ENCODE data around the gene DNAH11.

DNAH11 gene

GRCh38 chr7:21618706-21619105, 75.9 kb downstream of the DNAH11 start:
- Mint-ChIP-seq H3K4me3 (no peak overlapping the region), H3K36me3 (ENCODE audit: low read depth) (no peaks in the 10 kb centered on the region), H3K9me3 (no peaks in the 10 kb centered on the region), H3K27me3 (no peaks in the 10 kb centered on the region), H3K27ac (no peak overlapping the region), H3K4me1 (no peaks in the 10 kb centered on the region)
- DNase-seq (no peak), ATAC-seq (no peak)

GRCh38 chr7:21620054-21620453, 77.2 kb downstream of the DNAH11 start:
- Mint-ChIP-seq H3K27ac (no peak overlapping the region), H3K9me3 (no peaks in the 10 kb centered on the region), H3K36me3 (ENCODE audit: low read depth) (no peaks in the 10 kb centered on the region), H3K27me3 (no peaks in the 10 kb centered on the region), H3K4me1 (no peaks in the 10 kb centered on the region), H3K4me3 (no peak overlapping the region)
- no peak for ATAC-seq
- DNase-seq: no peak

GRCh38 chr7:21624320-21624719, 81.5 kb downstream of the DNAH11 start:
- H3K9me3 Mint-ChIP-seq: peaks cover 7% of the 10 kb centered on the region
- no peak overlapping the region for H3K27ac Mint-ChIP-seq
- DNase-seq (no peak), ATAC-seq (no peak)
- H3K27me3 Mint-ChIP-seq: peaks cover 1% of the 10 kb centered on the region
- H3K4me1 Mint-ChIP-seq: no peaks in the 10 kb centered on the region
- no peaks in the 10 kb centered on the region for H3K36me3 Mint-ChIP-seq (ENCODE audit: low read depth)
- H3K4me3 Mint-ChIP-seq: no peak overlapping the region

- Mint-ChIP-seq H3K27ac (no peak overlapping the region), H3K4me1 (no peaks in the 10 kb centered on the region), H3K9me3 (peaks cover 8% of the 10 kb centered on the region), H3K4me3 (no peak overlapping the region), H3K27me3 (peaks cover 1% of the 10 kb centered on the region), H3K36me3 (ENCODE audit: low read depth) (no peaks in the 10 kb centered on the region)
- ATAC-seq (no peak), DNase-seq (no peak)
These were observed 93.9 kb downstream of the DNAH11 start for GRCh38 chr7:21636694-21637093.

- DNase-seq: no peak
- Mint-ChIP-seq H3K9me3 (no peaks in the 10 kb centered on the region), H3K27me3 (peaks cover 3% of the 10 kb centered on the region), H3K36me3 (ENCODE audit: low read depth) (no peaks in the 10 kb centered on the region), H3K27ac (no peak overlapping the region), H3K4me3 (no peak overlapping the region), H3K4me1 (no peaks in the 10 kb centered on the region)
- ATAC-seq: no peak
These were observed 96.5 kb downstream of the DNAH11 start for GRCh38 chr7:21639206-21639868.

GRCh38 chr7:21640105-21640504, 97.3 kb downstream of the DNAH11 start:
- H3K4me3 Mint-ChIP-seq: no peak overlapping the region
- H3K27ac Mint-ChIP-seq: no peak overlapping the region
- H3K27me3 Mint-ChIP-seq: peaks cover 3% of the 10 kb centered on the region
- H3K4me1 Mint-ChIP-seq: no peaks in the 10 kb centered on the region
- H3K9me3 Mint-ChIP-seq: no peaks in the 10 kb centered on the region
- no peaks in the 10 kb centered on the region for H3K36me3 Mint-ChIP-seq (ENCODE audit: low read depth)
- no peak for DNase-seq
- ATAC-seq: no peak

GRCh38 chr7:21641546-21641945, 98.7 kb downstream of the DNAH11 start:
- Mint-ChIP-seq H3K9me3 (no peaks in the 10 kb centered on the region), H3K4me3 (no peak overlapping the region), H3K36me3 (ENCODE audit: low read depth) (no peaks in the 10 kb centered on the region), H3K27me3 (peaks cover 3% of the 10 kb centered on the region), H3K4me1 (no peaks in the 10 kb centered on the region), H3K27ac (no peak overlapping the region)
- no peak for DNase-seq
- ATAC-seq: no peak

GRCh38 chr7:21642422-21642821, 99.6 kb downstream of the DNAH11 start:
- Mint-ChIP-seq H3K36me3 (ENCODE audit: low read depth) (no peaks in the 10 kb centered on the region), H3K4me1 (no peaks in the 10 kb centered on the region), H3K27ac (no peak overlapping the region), H3K4me3 (no peak overlapping the region), H3K27me3 (peaks cover 3% of the 10 kb centered on the region), H3K9me3 (peaks cover 5% of the 10 kb centered on the region)
- ATAC-seq: no peak
- DNase-seq: no peak

- Mint-ChIP-seq H3K36me3 (ENCODE audit: low read depth) (no peaks in the 10 kb centered on the region), H3K27me3 (no peaks in the 10 kb centered on the region), H3K27ac (no peak overlapping the region), H3K9me3 (peaks cover 5% of the 10 kb centered on the region), H3K4me1 (no peaks in the 10 kb centered on the region), H3K4me3 (no peak overlapping the region)
- ATAC-seq (no peak), DNase-seq (no peak)
These were observed 108.9 kb downstream of the DNAH11 start for GRCh38 chr7:21651697-21652096.

GRCh38 chr7:21653623-21654022, 110.8 kb downstream of the DNAH11 start:
- no peaks in the 10 kb centered on the region for H3K36me3 Mint-ChIP-seq (ENCODE audit: low read depth)
- no peak overlapping the region for H3K27ac Mint-ChIP-seq
- ATAC-seq (no peak), DNase-seq (no peak)
- H3K27me3 Mint-ChIP-seq: no peaks in the 10 kb centered on the region
- no peak overlapping the region for H3K4me3 Mint-ChIP-seq
- no peaks in the 10 kb centered on the region for H3K9me3 Mint-ChIP-seq
- no peaks in the 10 kb centered on the region for H3K4me1 Mint-ChIP-seq

GRCh38 chr7:21656081-21656480, 113.2 kb downstream of the DNAH11 start:
- H3K36me3 Mint-ChIP-seq (ENCODE audit: low read depth): no peaks in the 10 kb centered on the region
- ATAC-seq (no peak), DNase-seq (no peak)
- no peak overlapping the region for H3K27ac Mint-ChIP-seq
- no peaks in the 10 kb centered on the region for H3K4me1 Mint-ChIP-seq
- no peak overlapping the region for H3K4me3 Mint-ChIP-seq
- peaks cover 4% of the 10 kb centered on the region for H3K9me3 Mint-ChIP-seq
- no peaks in the 10 kb centered on the region for H3K27me3 Mint-ChIP-seq

GRCh38 chr7:21656796-21657195, 114.0 kb downstream of the DNAH11 start:
- H3K4me1 Mint-ChIP-seq: no peaks in the 10 kb centered on the region
- H3K27me3 Mint-ChIP-seq: no peaks in the 10 kb centered on the region
- DNase-seq: no peak
- peaks cover 9% of the 10 kb centered on the region for H3K9me3 Mint-ChIP-seq
- H3K27ac Mint-ChIP-seq: no peak overlapping the region
- no peaks in the 10 kb centered on the region for H3K36me3 Mint-ChIP-seq (ENCODE audit: low read depth)
- no peak for ATAC-seq
- H3K4me3 Mint-ChIP-seq: no peak overlapping the region

- Mint-ChIP-seq H3K36me3 (ENCODE audit: low read depth) (no peaks in the 10 kb centered on the region), H3K27ac (no peak overlapping the region), H3K9me3 (no peaks in the 10 kb centered on the region), H3K4me1 (peaks cover 4% of the 10 kb centered on the region), H3K27me3 (peaks cover 6% of the 10 kb centered on the region), H3K4me3 (no peak overlapping the region)
- DNase-seq: no peak
- ATAC-seq: no peak
These were observed 127.7 kb downstream of the DNAH11 start for GRCh38 chr7:21670496-21670895.

GRCh38 chr7:21671859-21672258, 129.0 kb downstream of the DNAH11 start:
- Mint-ChIP-seq H3K4me3 (no peak overlapping the region), H3K27ac (no peak overlapping the region), H3K4me1 (peaks cover 4% of the 10 kb centered on the region), H3K9me3 (no peaks in the 10 kb centered on the region), H3K27me3 (peaks cover 6% of the 10 kb centered on the region), H3K36me3 (ENCODE audit: low read depth) (no peaks in the 10 kb centered on the region)
- DNase-seq: no peak
- no peak for ATAC-seq

GRCh38 chr7:21675255-21675654, 132.4 kb downstream of the DNAH11 start:
- no peak overlapping the region for H3K27ac Mint-ChIP-seq
- no peak for ATAC-seq
- no peaks in the 10 kb centered on the region for H3K9me3 Mint-ChIP-seq
- H3K27me3 Mint-ChIP-seq: peaks cover 4% of the 10 kb centered on the region
- H3K36me3 Mint-ChIP-seq (ENCODE audit: low read depth): no peaks in the 10 kb centered on the region
- H3K4me1 Mint-ChIP-seq: peaks cover 4% of the 10 kb centered on the region
- DNase-seq: no peak
- no peak overlapping the region for H3K4me3 Mint-ChIP-seq

GRCh38 chr7:21690705-21691104, 147.9 kb downstream of the DNAH11 start:
- no peak for DNase-seq
- no peaks in the 10 kb centered on the region for H3K36me3 Mint-ChIP-seq (ENCODE audit: low read depth)
- no peaks in the 10 kb centered on the region for H3K9me3 Mint-ChIP-seq
- H3K27ac Mint-ChIP-seq: no peak overlapping the region
- peaks cover 1% of the 10 kb centered on the region for H3K27me3 Mint-ChIP-seq
- no peak for ATAC-seq
- H3K4me3 Mint-ChIP-seq: no peak overlapping the region
- H3K4me1 Mint-ChIP-seq: no peaks in the 10 kb centered on the region
